WTC11 (cell line): ENCODE results near the gene HYDIN. TPM values are rescaled to one million over a fixed set of nuclear protein-coding genes. Genes with fewer than 3 reads are reported as not detected.

ENCODE experiments used
- ATAC-seq: fragments of 200-7000 bp; cut with Tn5 transposase; 2 replicates; pipeline ENCODE4 v1.10.0; 2021; ENCODE audit warnings: mild to moderate bottlenecking, moderate library complexity
- CTCF ChIA-PET: fragments of 300-600 bp; sonication (Branson Sonifier 250); formaldehyde crosslinking; loops from one replicate; lab custom pipeline; 2021; ENCODE audit warnings: antibody characterized with exemption; lab: Charles Lee
- POLR2A ChIA-PET: fragments of 350-600 bp; sonication (Branson Sonifier 250); formaldehyde crosslinking; loops from one replicate; lab custom pipeline; 2021; ENCODE audit warnings: antibody characterized with exemption; lab: Charles Lee
- DNase-seq: peaks from one replicate; pipeline ENCODE4 v3.0.0; 2021; ENCODE audit warnings: low spot score
- H3K27ac Mint-ChIP-seq: 2 replicates; pipeline ENCODE4 v1.8.0; 2021; ENCODE audit warnings: mixed read lengths
- H3K27me3 Mint-ChIP-seq: 2 replicates; pipeline ENCODE4 v1.8.0; 2021; ENCODE audit warnings: low read depth, mild to moderate bottlenecking, moderate library complexity, mixed read lengths
- H3K36me3 Mint-ChIP-seq: 2 replicates; pipeline ENCODE4 v1.8.0; 2021; ENCODE audit warnings: mixed read lengths
- H3K4me1 Mint-ChIP-seq: 2 replicates; pipeline ENCODE4 v1.8.0; 2022; ENCODE audit warnings: mixed read lengths
- H3K4me3 Mint-ChIP-seq: 2 replicates; pipeline ENCODE4 v1.8.0; 2021; ENCODE audit warnings: mild to moderate bottlenecking, moderate library complexity, mixed read lengths
- H3K9me3 Mint-ChIP-seq: 2 replicates; pipeline ENCODE4 v1.8.0; 2021; ENCODE audit warnings: mixed read lengths
- CBFB ChIP-seq: sonication (generic); formaldehyde crosslinking; IDR thresholded peaks from 2 replicates; pipeline ENCODE4 v1.8.1; 2022; ENCODE audit warnings: mild to moderate bottlenecking, low read depth, missing genetic modification reagents
- CREM ChIP-seq: sonication (generic); formaldehyde crosslinking; IDR thresholded peaks from 2 replicates; pipeline ENCODE4 v1.8.1; 2022; ENCODE audit warnings: mild to moderate bottlenecking, missing genetic modification reagents, moderate library complexity
- FOXJ3 ChIP-seq: sonication (generic); formaldehyde crosslinking; IDR thresholded peaks from 2 replicates; pipeline ENCODE4 v1.9.0; 2021; ENCODE audit warnings: missing genetic modification reagents, mild to moderate bottlenecking, borderline replicate concordance
- FOXK1 ChIP-seq: sonication (generic); formaldehyde crosslinking; IDR thresholded peaks from 2 replicates; pipeline ENCODE4 v1.8.0; 2022; ENCODE audit warnings: mild to moderate bottlenecking, moderate library complexity, missing genetic modification reagents
- JUN ChIP-seq: sonication (generic); formaldehyde crosslinking; IDR thresholded peaks from 2 replicates; pipeline ENCODE4 v1.8.0; 2023; ENCODE audit warnings: mild to moderate bottlenecking, missing genetic modification reagents
- NFE2L1 ChIP-seq: sonication (generic); formaldehyde crosslinking; IDR thresholded peaks from 2 replicates; pipeline ENCODE4 v1.8.1; 2023; ENCODE audit warnings: missing genetic modification reagents
- NR1H2 ChIP-seq: sonication (generic); formaldehyde crosslinking; IDR thresholded peaks from 2 replicates; pipeline ENCODE4 v1.9.0; 2021; ENCODE audit warnings: mild to moderate bottlenecking, moderate library complexity, missing genetic modification reagents
- SMAD3 ChIP-seq: sonication (generic); formaldehyde crosslinking; IDR thresholded peaks from 2 replicates; pipeline ENCODE4 v1.8.0; 2022; ENCODE audit warnings: missing genetic modification reagents, mild to moderate bottlenecking, borderline replicate concordance
- SOX15 ChIP-seq: fragments of 250-450 bp; sonication (Bioruptor Pico); IDR thresholded peaks from 2 replicates; pipeline ENCODE4 v1.9.0; 2021; ENCODE audit warnings: mild to moderate bottlenecking
- SP1 ChIP-seq: sonication (generic); formaldehyde crosslinking; conservative IDR thresholded peaks from 2 replicates; pipeline ENCODE4 v1.8.1; 2022; ENCODE audit warnings: missing genetic modification reagents
- TP53 ChIP-seq: sonication (generic); formaldehyde crosslinking; IDR thresholded peaks from 2 replicates; pipeline ENCODE4 v1.8.1; 2023; ENCODE audit warnings: mild to moderate bottlenecking, missing genetic modification reagents
- ZNF232 ChIP-seq: sonication (generic); formaldehyde crosslinking; IDR thresholded peaks from 2 replicates; pipeline ENCODE4 v1.8.0; 2022; ENCODE audit warnings: mild to moderate bottlenecking, missing genetic modification reagents
- ZNF263 ChIP-seq: sonication (generic); formaldehyde crosslinking; IDR thresholded peaks from 2 replicates; pipeline ENCODE4 v1.8.1; 2022; ENCODE audit warnings: low read depth, mild to moderate bottlenecking, moderate library complexity, missing genetic modification reagents
- total RNA-seq: library from RNA; stranded (reverse); gene quantifications from 3 replicates; pipeline ENCODE4 v1.2.3, GENCODE V29; 2021
- TF ChIP-seq, protein P1 (sequence below): sonication (generic); formaldehyde crosslinking; IDR thresholded peaks from 2 replicates; pipeline ENCODE4 v1.8.0; 2023; ENCODE audit warnings: missing genetic modification reagents
- TF ChIP-seq, protein P2 (sequence below): sonication (generic); formaldehyde crosslinking; IDR thresholded peaks from 2 replicates; pipeline ENCODE4 v1.8.1; 2022; ENCODE audit warnings: low read depth, missing genetic modification reagents, borderline replicate concordance
- TF ChIP-seq, protein P3 (sequence below): sonication (generic); formaldehyde crosslinking; conservative IDR thresholded peaks from 2 replicates; pipeline ENCODE4 v1.8.1; 2022; ENCODE audit warnings: mild to moderate bottlenecking, missing genetic modification reagents
- TF ChIP-seq, protein P4 (sequence below): sonication (generic); formaldehyde crosslinking; IDR thresholded peaks from 2 replicates; pipeline ENCODE4 v1.8.0; 2022; ENCODE audit warnings: mild to moderate bottlenecking, missing genetic modification reagents
- TF ChIP-seq, protein P5 (sequence below): fragments of 200-600 bp; IDR thresholded peaks from 2 replicates; pipeline ENCODE4 v1.8.0; 2022; ENCODE audit warnings: antibody characterized with exemption
- TF ChIP-seq, protein P6 (sequence below): sonication (generic); formaldehyde crosslinking; IDR thresholded peaks from 2 replicates; pipeline ENCODE4 v1.8.0; 2023; ENCODE audit warnings: mild to moderate bottlenecking, missing genetic modification reagents
- TF ChIP-seq, protein P7 (sequence below): fragments of 250-450 bp; sonication (Bioruptor Pico); IDR thresholded peaks from 2 replicates; pipeline ENCODE4 v1.9.0; 2021; ENCODE audit warnings: moderate library complexity, mild to moderate bottlenecking, inconsistent platforms, borderline replicate concordance
- TF ChIP-seq, protein P8 (sequence below): fragments of 250-450 bp; sonication (Bioruptor Pico); IDR thresholded peaks from 2 replicates; pipeline ENCODE4 v1.8.0; 2021; ENCODE audit warnings: mild to moderate bottlenecking
- TF ChIP-seq, protein P9 (sequence below): sonication (generic); formaldehyde crosslinking; IDR thresholded peaks from 2 replicates; pipeline ENCODE4 v1.8.0; 2022; ENCODE audit warnings: mild to moderate bottlenecking, missing genetic modification reagents

HYDIN gene
- total RNA-seq, 1 experiment from 2014 or later, result 2.6 TPM

DNA sequence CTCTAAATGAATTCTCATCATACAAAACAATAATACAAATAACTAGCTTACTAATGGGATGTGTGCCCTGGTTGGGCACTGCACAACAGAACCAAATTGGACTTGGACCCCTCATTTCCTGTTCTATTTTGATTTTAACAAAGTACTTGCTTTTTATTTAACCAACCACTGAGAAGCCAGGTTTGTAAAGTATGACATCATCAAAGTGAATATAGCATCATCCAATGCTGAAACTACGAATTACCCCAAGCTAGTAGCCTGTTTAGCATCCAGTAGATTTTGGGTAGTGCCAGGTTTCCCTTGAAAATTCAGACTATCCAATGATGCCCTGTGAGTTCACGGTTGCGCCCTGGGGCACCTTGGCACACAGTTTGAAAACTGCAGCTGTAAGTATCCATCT, 51.0 kb downstream of the HYDIN start:
- H3K36me3 Mint-ChIP-seq, result peaks cover 7% of the 10 kb centered on the region
- DNase-seq (no peak), ATAC-seq (no peak)
- H3K4me3 Mint-ChIP-seq, result no peak overlapping the region
- ChIA-PET POLR2A (no interaction called here), CTCF (no interaction called here)
- no peaks in the 10 kb centered on the region for H3K4me1 Mint-ChIP-seq
- peaks cover 30% of the 10 kb centered on the region for H3K9me3 Mint-ChIP-seq
- H3K27ac Mint-ChIP-seq, result no peak overlapping the region
- H3K27me3 Mint-ChIP-seq, result no peaks in the 10 kb centered on the region
- TF ChIP-seq, protein P1, sequence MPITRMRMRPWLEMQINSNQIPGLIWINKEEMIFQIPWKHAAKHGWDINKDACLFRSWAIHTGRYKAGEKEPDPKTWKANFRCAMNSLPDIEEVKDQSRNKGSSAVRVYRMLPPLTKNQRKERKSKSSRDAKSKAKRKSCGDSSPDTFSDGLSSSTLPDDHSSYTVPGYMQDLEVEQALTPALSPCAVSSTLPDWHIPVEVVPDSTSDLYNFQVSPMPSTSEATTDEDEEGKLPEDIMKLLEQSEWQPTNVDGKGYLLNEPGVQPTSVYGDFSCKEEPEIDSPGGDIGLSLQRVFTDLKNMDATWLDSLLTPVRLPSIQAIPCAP (CRISPR knock-in tag), result no peak
- TF ChIP-seq, protein P2, sequence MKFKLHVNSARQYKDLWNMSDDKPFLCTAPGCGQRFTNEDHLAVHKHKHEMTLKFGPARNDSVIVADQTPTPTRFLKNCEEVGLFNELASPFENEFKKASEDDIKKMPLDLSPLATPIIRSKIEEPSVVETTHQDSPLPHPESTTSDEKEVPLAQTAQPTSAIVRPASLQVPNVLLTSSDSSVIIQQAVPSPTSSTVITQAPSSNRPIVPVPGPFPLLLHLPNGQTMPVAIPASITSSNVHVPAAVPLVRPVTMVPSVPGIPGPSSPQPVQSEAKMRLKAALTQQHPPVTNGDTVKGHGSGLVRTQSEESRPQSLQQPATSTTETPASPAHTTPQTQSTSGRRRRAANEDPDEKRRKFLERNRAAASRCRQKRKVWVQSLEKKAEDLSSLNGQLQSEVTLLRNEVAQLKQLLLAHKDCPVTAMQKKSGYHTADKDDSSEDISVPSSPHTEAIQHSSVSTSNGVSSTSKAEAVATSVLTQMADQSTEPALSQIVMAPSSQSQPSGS, result no peak
- TF ChIP-seq JUN (CRISPR knock-in tag), result no peak
- TF ChIP-seq NR1H2, result no peak
- no peak for TF ChIP-seq SP1 (CRISPR knock-in tag)
- TF ChIP-seq, protein P3, sequence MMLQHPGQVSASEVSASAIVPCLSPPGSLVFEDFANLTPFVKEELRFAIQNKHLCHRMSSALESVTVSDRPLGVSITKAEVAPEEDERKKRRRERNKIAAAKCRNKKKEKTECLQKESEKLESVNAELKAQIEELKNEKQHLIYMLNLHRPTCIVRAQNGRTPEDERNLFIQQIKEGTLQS (CRISPR knock-in tag), result no peak
- TF ChIP-seq NFE2L1 (CRISPR knock-in tag), result no peak

DNA sequence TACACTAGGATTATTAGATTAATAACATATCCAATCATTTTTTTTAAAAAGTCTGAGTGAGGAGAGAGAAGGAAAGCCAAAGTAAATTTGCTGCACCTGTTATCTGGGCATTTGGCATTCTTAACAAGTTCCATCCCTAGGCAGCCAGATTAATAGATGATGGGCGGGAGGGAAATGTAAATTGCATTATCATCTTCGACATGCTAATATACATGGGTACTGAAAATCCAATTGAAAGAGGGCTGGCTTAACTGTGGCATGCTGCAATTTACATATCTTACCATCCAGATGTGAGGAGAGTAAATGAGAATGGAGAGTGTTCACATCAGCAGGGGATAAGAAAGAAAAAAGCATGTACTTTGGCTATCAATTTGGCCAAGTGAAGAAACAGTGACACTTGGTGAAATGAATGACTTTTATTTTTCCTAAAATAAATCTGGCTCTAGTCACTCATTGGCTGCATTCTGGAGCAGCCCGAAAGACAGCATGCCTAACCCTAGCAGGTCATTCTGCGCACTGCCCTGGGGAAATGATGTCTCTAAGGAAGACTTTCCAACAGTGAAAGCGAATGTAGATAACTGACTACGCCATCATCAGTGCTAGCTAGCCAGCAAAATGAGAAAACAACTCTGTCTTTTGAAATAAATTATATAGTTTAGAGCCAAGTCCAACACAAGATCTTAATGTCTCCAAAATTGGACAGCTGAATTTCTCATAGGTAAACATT, 57.9 kb downstream of the HYDIN start:
- CTCF ChIA-PET, result no interaction called here
- Mint-ChIP-seq H3K4me3 (no peak overlapping the region), H3K36me3 (no peaks in the 10 kb centered on the region), H3K4me1 (peaks cover 4% of the 10 kb centered on the region), H3K27me3 (no peaks in the 10 kb centered on the region), H3K9me3 (peaks cover 15% of the 10 kb centered on the region), H3K27ac (no peak overlapping the region)
- ATAC-seq, result no peak
- POLR2A ChIA-PET, result no interaction called here
- DNase-seq, result no peak
- no peak for TF ChIP-seq TP53 (CRISPR knock-in tag)
- TF ChIP-seq, protein P4, sequence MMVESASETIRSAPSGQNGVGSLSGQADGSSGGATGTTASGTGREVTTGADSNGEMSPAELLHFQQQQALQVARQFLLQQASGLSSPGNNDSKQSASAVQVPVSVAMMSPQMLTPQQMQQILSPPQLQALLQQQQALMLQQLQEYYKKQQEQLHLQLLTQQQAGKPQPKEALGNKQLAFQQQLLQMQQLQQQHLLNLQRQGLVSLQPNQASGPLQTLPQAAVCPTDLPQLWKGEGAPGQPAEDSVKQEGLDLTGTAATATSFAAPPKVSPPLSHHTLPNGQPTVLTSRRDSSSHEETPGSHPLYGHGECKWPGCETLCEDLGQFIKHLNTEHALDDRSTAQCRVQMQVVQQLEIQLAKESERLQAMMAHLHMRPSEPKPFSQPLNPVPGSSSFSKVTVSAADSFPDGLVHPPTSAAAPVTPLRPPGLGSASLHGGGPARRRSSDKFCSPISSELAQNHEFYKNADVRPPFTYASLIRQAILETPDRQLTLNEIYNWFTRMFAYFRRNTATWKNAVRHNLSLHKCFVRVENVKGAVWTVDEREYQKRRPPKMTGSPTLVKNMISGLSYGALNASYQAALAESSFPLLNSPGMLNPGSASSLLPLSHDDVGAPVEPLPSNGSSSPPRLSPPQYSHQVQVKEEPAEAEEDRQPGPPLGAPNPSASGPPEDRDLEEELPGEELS (CRISPR knock-in tag), result no peak
- no peak for TF ChIP-seq CBFB
- TF ChIP-seq, protein P5, sequence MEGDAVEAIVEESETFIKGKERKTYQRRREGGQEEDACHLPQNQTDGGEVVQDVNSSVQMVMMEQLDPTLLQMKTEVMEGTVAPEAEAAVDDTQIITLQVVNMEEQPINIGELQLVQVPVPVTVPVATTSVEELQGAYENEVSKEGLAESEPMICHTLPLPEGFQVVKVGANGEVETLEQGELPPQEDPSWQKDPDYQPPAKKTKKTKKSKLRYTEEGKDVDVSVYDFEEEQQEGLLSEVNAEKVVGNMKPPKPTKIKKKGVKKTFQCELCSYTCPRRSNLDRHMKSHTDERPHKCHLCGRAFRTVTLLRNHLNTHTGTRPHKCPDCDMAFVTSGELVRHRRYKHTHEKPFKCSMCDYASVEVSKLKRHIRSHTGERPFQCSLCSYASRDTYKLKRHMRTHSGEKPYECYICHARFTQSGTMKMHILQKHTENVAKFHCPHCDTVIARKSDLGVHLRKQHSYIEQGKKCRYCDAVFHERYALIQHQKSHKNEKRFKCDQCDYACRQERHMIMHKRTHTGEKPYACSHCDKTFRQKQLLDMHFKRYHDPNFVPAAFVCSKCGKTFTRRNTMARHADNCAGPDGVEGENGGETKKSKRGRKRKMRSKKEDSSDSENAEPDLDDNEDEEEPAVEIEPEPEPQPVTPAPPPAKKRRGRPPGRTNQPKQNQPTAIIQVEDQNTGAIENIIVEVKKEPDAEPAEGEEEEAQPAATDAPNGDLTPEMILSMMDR, result no peak
- TF ChIP-seq, protein P6, sequence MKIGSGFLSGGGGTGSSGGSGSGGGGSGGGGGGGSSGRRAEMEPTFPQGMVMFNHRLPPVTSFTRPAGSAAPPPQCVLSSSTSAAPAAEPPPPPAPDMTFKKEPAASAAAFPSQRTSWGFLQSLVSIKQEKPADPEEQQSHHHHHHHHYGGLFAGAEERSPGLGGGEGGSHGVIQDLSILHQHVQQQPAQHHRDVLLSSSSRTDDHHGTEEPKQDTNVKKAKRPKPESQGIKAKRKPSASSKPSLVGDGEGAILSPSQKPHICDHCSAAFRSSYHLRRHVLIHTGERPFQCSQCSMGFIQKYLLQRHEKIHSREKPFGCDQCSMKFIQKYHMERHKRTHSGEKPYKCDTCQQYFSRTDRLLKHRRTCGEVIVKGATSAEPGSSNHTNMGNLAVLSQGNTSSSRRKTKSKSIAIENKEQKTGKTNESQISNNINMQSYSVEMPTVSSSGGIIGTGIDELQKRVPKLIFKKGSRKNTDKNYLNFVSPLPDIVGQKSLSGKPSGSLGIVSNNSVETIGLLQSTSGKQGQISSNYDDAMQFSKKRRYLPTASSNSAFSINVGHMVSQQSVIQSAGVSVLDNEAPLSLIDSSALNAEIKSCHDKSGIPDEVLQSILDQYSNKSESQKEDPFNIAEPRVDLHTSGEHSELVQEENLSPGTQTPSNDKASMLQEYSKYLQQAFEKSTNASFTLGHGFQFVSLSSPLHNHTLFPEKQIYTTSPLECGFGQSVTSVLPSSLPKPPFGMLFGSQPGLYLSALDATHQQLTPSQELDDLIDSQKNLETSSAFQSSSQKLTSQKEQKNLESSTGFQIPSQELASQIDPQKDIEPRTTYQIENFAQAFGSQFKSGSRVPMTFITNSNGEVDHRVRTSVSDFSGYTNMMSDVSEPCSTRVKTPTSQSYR (CRISPR knock-in tag), result no peak
- TF ChIP-seq, protein P2, result no peak
- TF ChIP-seq FOXK1 (CRISPR knock-in tag), result no peak
- TF ChIP-seq SMAD3 (CRISPR knock-in tag), result no peak
- TF ChIP-seq, protein P7, sequence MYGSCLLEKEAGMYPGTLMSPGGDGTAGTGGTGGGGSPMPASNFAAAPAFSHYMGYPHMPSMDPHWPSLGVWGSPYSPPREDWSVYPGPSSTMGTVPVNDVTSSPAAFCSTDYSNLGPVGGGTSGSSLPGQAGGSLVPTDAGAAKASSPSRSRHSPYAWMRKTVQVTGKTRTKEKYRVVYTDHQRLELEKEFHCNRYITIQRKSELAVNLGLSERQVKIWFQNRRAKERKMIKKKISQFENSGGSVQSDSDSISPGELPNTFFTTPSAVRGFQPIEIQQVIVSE (CRISPR knock-in tag), result no peak
- no peak for TF ChIP-seq SP1 (CRISPR knock-in tag)
- TF ChIP-seq, protein P8, sequence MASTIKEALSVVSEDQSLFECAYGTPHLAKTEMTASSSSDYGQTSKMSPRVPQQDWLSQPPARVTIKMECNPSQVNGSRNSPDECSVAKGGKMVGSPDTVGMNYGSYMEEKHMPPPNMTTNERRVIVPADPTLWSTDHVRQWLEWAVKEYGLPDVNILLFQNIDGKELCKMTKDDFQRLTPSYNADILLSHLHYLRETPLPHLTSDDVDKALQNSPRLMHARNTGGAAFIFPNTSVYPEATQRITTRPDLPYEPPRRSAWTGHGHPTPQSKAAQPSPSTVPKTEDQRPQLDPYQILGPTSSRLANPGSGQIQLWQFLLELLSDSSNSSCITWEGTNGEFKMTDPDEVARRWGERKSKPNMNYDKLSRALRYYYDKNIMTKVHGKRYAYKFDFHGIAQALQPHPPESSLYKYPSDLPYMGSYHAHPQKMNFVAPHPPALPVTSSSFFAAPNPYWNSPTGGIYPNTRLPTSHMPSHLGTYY (CRISPR knock-in tag), result no peak
- TF ChIP-seq FOXJ3, result no peak
- TF ChIP-seq CREM (CRISPR knock-in tag), result no peak
- TF ChIP-seq ZNF263 (CRISPR knock-in tag), result no peak
- TF ChIP-seq SOX15, result no peak
- TF ChIP-seq, protein P9, sequence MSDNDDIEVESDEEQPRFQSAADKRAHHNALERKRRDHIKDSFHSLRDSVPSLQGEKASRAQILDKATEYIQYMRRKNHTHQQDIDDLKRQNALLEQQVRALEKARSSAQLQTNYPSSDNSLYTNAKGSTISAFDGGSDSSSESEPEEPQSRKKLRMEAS (CRISPR knock-in tag), result no peak
- TF ChIP-seq ZNF232, result no peak
